ENCODE results near the gene GOLGA6A.
"Not testable (repeated sequence)": the region's sequence is repeated elsewhere in the genome, so short reads cannot be mapped to it uniquely, and the experiment has no call there.

GOLGA6A gene

GRCh38 chr15:74052271-74053260, 29.8 kb downstream of the GOLGA6A start:
- DNase-seq: not testable (repeated sequence)

- no peak for DNase-seq
These were observed 31.7 kb downstream of the GOLGA6A start for GRCh38 chr15:74050556-74051234.

GRCh38 chr15:74050127-74050526, 32.2 kb downstream of the GOLGA6A start:
- DNase-seq: no peak

GRCh38 chr15:74046275-74046674, 36.1 kb downstream of the GOLGA6A start:
- no peak for DNase-seq

GRCh38 chr15:74045636-74046274, 36.6 kb downstream of the GOLGA6A start:
- no peak for DNase-seq

GRCh38 chr15:74045184-74045583, 37.2 kb downstream of the GOLGA6A start:
- no peak for DNase-seq

- no peak for DNase-seq
These were observed 37.9 kb downstream of the GOLGA6A start for GRCh38 chr15:74044267-74045110.

GRCh38 chr15:74043425-74044266, 38.7 kb downstream of the GOLGA6A start:
- no peak for DNase-seq

GRCh38 chr15:74042603-74043424, 39.5 kb downstream of the GOLGA6A start:
- DNase-seq: no peak

- no peak for DNase-seq
These were observed 40.4 kb downstream of the GOLGA6A start for GRCh38 chr15:74041777-74042435.

- no peak for DNase-seq
These were observed 41.0 kb downstream of the GOLGA6A start for GRCh38 chr15:74041311-74041756.

- DNase-seq: no peak
These were observed 42.1 kb downstream of the GOLGA6A start for GRCh38 chr15:74040109-74040850.

- no peak for DNase-seq
These were observed 42.7 kb downstream of the GOLGA6A start for GRCh38 chr15:74039656-74040010.

- DNase-seq: no peak
These were observed 43.4 kb downstream of the GOLGA6A start for GRCh38 chr15:74038707-74039655.

GRCh38 chr15:74037171-74038117, 44.9 kb downstream of the GOLGA6A start:
- no peak for DNase-seq

GRCh38 chr15:74036271-74037170, 45.8 kb downstream of the GOLGA6A start:
- DNase-seq: no peak

Measured in MV-4-11 (cell line).